Measurements from ENCODE around the gene DACH1.

GRCh38 chr13:71474936-71475335, 392.1 kb downstream of the DACH1 start:
- TF ChIP-seq CTCF (IDR thresholded peaks at IDR 0.05) (no peak), POLR2A (IDR thresholded peaks at IDR 0.05) (no peak)

Data from suprapubic skin (tissue), 3 donors.